Upper lobe of left lung (tissue), 6 donors: Measurements from ENCODE around the gene SDHAF1. TPM values are rescaled to one million over a fixed set of nuclear protein-coding genes. Genes with fewer than 3 reads are reported as not detected.
"Not testable (repeated sequence)": the region's sequence is repeated elsewhere in the genome, so short reads cannot be mapped to it uniquely, and the experiment has no call there.

Source experiments
- ATAC-seq, 2 donors: fragments of 200-7000 bp; cut with Tn5 transposase; one replicate each; pipeline ENCODE4 v1.9.1; 2022; ENCODE audit warnings: mild to moderate bottlenecking in 2 of 2, moderate library complexity in 2 of 2; ENCODE audit not compliant: low FRiP score in 2 of 2
- DNase-seq, 2 donors: peaks; one replicate each; pipeline ENCODE4 v3.0.0-alpha.2; 2019 to 2020
- H3K27ac ChIP-seq, 4 donors: fragments of 200-600 bp; sonication (generic); one replicate each; pipeline ENCODE4 v1.5.1; 2016 to 2019
- H3K27me3 ChIP-seq, 4 donors: fragments of 200-600 bp; sonication (generic); one replicate each; pipeline ENCODE4 v1.5.1; 2017 to 2019
- H3K36me3 ChIP-seq, 4 donors: fragments of 200-600 bp; sonication (generic); one replicate each; pipeline ENCODE4 v1.5.1; 2016 to 2019
- H3K4me1 ChIP-seq, 4 donors: fragments of 200-600 bp; sonication (generic); one replicate each; pipeline ENCODE4 v1.5.1; 2018 to 2019
- H3K4me3 ChIP-seq, 4 donors: fragments of 200-600 bp; sonication (generic); one replicate each; pipeline ENCODE4 v1.5.1; 2017 to 2019; ENCODE audit warnings: mild to moderate bottlenecking in 2 of 4, moderate library complexity in 1 of 4
- H3K9me3 ChIP-seq, 4 donors: fragments of 200-600 bp; sonication (generic); one replicate each; pipeline ENCODE4 v1.5.1; 2018 to 2019
- EP300 ChIP-seq, 4 donors: sonication (generic); formaldehyde crosslinking; IDR thresholded peaks; one replicate each; pipeline ENCODE4 v1.5.1; 2017; ENCODE audit warnings: antibody characterized with exemption in 4 of 4, control low read depth in 2 of 4
- POLR2A ChIP-seq, 4 donors: fragments of 450-650 bp; IDR thresholded peaks; one replicate each; pipeline ENCODE4 v1.5.1; 2016 to 2017; ENCODE audit warnings: antibody characterized with exemption in 4 of 4, mild to moderate bottlenecking in 2 of 4
- POLR2AphosphoS5 ChIP-seq, 2 donors: sonication (generic); formaldehyde crosslinking; IDR thresholded peaks; one replicate each; pipeline ENCODE4 v1.5.1; 2017; ENCODE audit warnings: antibody characterized with exemption in 2 of 2
- WGBS, 2 donors: methylation state at CpG; one replicate each; pipeline ENCODE4 v1.1.5; 2017 to 2018; 5-methylcytosine and 5-hydroxymethylcytosine counted together
- total RNA-seq, 6 donors: library from RNA; depleted of rRNA in 4 of 6; stranded (reverse); fragments of >200 nt in 4 of 6; gene quantifications; one replicate each; pipeline versions ENCODE4 v1.1.0 to v1.2.1, GENCODE V29; 2016 to 2021
- TF ChIP-seq, protein P1 (sequence below), 6 experiments: fragments of 450-650 bp in 4 of 6; fragments of 200-600 bp in 2 of 6; sonication (generic) in 2 of 6; IDR thresholded peaks; one replicate each; pipeline ENCODE4 v1.5.1; 2016 to 2019; ENCODE audit warnings: antibody characterized with exemption in 6 of 6
- donor health status: DM: no; HTN: no; CAD: no; lungs with moderate emphysema.
- donor health status: DM: no; HTN: yes; CAD: no; lungs with severe emphysema.

Gene SDHAF1, protein sequence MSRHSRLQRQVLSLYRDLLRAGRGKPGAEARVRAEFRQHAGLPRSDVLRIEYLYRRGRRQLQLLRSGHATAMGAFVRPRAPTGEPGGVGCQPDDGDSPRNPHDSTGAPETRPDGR
- total RNA-seq, result 10 to 100 TPM; 13.6 to 41.2 (median 28.9) TPM

GRCh38 chr19:35995048-35995993, at the start of gene SDHAF1:
TSS of gene SDHAF1 (plus strand) at chr19:35995188. CDS start at chr19:35995275, 87 bp downstream.
- Histone ChIP-seq H3K27me3 (no peaks in the 10 kb centered on the region), H3K9me3 (no peaks in the 10 kb centered on the region), H3K36me3 (peaks cover 0 to 16% (median 4%) of the 10 kb centered on the region in 4 donors), H3K27ac (peak within 1 kb of the TSS; percentile 77 to 87 (median 82)), H3K4me3 (peak within 1 kb of the TSS; percentile 67 to 99 (median 86)), H3K4me1 (peaks cover 25 to 46% (median 30%) of the 10 kb centered on the region in 4 donors)
- peak; percentile 97 to 98 for DNase-seq
- 0% methylated on average over 1 to 58 of the region's 97 CpGs for WGBS, 2 donors
- ATAC-seq, result peak; percentile 94 to 98
- TF ChIP-seq, protein P1, sequence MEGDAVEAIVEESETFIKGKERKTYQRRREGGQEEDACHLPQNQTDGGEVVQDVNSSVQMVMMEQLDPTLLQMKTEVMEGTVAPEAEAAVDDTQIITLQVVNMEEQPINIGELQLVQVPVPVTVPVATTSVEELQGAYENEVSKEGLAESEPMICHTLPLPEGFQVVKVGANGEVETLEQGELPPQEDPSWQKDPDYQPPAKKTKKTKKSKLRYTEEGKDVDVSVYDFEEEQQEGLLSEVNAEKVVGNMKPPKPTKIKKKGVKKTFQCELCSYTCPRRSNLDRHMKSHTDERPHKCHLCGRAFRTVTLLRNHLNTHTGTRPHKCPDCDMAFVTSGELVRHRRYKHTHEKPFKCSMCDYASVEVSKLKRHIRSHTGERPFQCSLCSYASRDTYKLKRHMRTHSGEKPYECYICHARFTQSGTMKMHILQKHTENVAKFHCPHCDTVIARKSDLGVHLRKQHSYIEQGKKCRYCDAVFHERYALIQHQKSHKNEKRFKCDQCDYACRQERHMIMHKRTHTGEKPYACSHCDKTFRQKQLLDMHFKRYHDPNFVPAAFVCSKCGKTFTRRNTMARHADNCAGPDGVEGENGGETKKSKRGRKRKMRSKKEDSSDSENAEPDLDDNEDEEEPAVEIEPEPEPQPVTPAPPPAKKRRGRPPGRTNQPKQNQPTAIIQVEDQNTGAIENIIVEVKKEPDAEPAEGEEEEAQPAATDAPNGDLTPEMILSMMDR (IDR thresholded peaks at IDR 0.05), result peak in 3 of 6 experiments; percentile 8 to 17 (median 14)
- TF ChIP-seq POLR2AphosphoS5 (IDR thresholded peaks at IDR 0.05) (peak; percentile 92 to 96), POLR2A (IDR thresholded peaks at IDR 0.05) (peak in 2 of 4 donors; percentile 62 to 82), EP300 (IDR thresholded peaks at IDR 0.05) (no peak)

DNA sequence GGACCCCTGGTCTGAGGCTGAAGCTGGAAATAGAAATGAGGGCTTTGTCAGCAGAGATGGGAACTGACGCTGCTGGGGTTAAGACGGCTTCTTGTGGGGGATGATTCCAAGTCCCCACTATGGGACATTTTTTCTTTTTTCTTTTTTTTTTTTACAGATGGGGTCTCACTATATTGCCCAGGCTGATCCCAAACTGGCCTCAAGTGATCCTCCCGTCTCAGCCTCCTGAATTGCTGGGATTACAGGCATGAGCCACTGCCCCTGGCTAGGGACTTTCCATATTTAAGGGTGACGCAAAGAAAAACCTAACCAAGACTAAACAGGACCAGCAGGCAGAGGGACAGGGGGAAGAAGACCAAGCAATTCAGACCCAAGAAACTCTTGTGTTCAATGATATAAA, 48.8 kb upstream of the SDHAF1 start:
- no peak for ATAC-seq

DNA sequence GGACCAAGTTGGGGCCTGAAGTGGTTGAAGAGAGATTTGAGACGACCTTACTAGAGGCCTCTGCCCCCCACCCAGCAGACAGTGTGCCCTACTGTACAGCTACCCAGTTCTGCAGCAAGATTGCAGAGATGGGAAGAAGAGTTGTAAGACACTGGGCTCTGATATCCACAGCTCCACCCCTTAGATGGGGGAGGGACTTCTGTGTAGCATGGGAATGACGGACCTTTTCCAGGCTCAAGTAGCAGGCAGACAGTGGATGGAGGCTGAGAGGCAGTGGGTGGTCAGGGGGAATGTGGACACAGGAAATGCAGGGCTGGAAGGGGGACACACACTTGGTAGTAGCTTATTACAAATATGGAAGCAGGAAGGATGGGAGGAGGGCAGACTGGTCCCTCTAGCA, 45.9 kb upstream of the SDHAF1 start:
- H3K9me3 ChIP-seq, result no peaks in the 10 kb centered on the region
- peaks cover 0 to 13% (median 5%) of the 10 kb centered on the region in 4 donors for H3K36me3 ChIP-seq
- ATAC-seq (no peak), DNase-seq (no peak)
- H3K4me3 ChIP-seq, result no peak overlapping the region
- H3K27ac ChIP-seq, result no peak overlapping the region
- peaks cover 0 to 15% (median 0%) of the 10 kb centered on the region in 4 donors for H3K4me1 ChIP-seq
- no peaks in the 10 kb centered on the region for H3K27me3 ChIP-seq
- TF ChIP-seq POLR2AphosphoS5 (IDR thresholded peaks at IDR 0.05), result no peak
- TF ChIP-seq POLR2A (IDR thresholded peaks at IDR 0.05), result no peak
- TF ChIP-seq, protein P1 (IDR thresholded peaks at IDR 0.05), result no peak
- TF ChIP-seq EP300 (IDR thresholded peaks at IDR 0.05), result no peak
- 22 to 32% methylated on average over 2 of the region's 2 CpGs for WGBS, 2 donors

More for the DNA sequence above, 48.8 kb upstream of the SDHAF1 start:
- Histone ChIP-seq H3K27me3 (no peaks in the 10 kb centered on the region), H3K36me3 (peaks cover 0 to 25% (median 8%) of the 10 kb centered on the region in 4 donors), H3K4me1 (peaks cover 0 to 5% (median 0%) of the 10 kb centered on the region in 4 donors), H3K4me3 (no peak overlapping the region), H3K27ac (no peak overlapping the region), H3K9me3 (no peaks in the 10 kb centered on the region)
- 75 to 96% methylated on average over 4 of the region's 4 CpGs for WGBS, 2 donors
- TF ChIP-seq, protein P1 (IDR thresholded peaks at IDR 0.05), result no peak
- TF ChIP-seq POLR2A (IDR thresholded peaks at IDR 0.05) (no peak), POLR2AphosphoS5 (IDR thresholded peaks at IDR 0.05) (no peak), EP300 (IDR thresholded peaks at IDR 0.05) (no peak)
- no peak for DNase-seq

DNA sequence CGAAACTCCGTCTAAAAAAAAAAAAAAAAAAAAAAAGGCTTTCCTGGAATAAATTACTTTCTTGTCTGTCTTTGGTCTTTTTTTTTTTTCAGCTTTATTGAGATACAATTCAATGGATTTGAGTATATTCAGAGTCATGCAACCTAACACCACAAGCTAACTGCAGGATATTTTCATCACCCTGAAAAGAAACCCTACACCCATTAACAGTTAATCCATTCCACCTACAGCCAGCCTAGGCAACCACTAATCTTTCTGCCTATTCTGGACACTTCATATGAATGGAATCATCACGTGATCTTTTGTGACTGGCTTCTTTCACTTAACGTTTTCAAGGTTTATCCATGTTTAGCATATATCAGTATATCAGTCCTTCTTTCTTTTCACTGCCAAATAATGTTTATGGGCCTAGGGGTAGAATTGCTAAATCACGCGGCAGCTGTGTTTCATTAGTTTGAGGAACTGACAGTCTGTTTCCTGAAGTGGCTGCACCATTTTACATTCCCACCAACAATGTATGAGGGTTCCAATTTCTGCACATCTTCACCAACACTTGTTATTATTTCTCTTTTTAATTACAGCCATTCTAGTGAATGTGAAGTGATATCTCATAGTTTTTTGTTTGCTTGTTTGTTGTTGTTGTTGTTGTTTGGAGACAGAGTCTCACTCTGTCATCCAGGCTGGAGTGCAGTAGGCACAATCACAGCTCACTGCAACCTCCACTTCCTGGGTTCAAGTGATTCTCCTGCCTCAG, 38.9 kb upstream of the SDHAF1 start:
- WGBS, 2 donors, result 58 to 70% methylated on average over 6 of the region's 6 CpGs
- H3K4me3 ChIP-seq, result no peak overlapping the region
- ATAC-seq, result no peak
- peaks cover 4 to 23% (median 9%) of the 10 kb centered on the region in 4 donors for H3K4me1 ChIP-seq
- TF ChIP-seq EP300 (IDR thresholded peaks at IDR 0.05), result no peak
- TF ChIP-seq, protein P1 (IDR thresholded peaks at IDR 0.05), result no peak
- TF ChIP-seq POLR2A (IDR thresholded peaks at IDR 0.05), result no peak
- TF ChIP-seq POLR2AphosphoS5 (IDR thresholded peaks at IDR 0.05), result no peak
- H3K36me3 ChIP-seq, result no peaks in the 10 kb centered on the region
- no peaks in the 10 kb centered on the region for H3K9me3 ChIP-seq
- no peak overlapping the region for H3K27ac ChIP-seq
- DNase-seq, result no peak
- peaks cover 0 to 14% (median 5%) of the 10 kb centered on the region in 4 donors for H3K27me3 ChIP-seq

DNA sequence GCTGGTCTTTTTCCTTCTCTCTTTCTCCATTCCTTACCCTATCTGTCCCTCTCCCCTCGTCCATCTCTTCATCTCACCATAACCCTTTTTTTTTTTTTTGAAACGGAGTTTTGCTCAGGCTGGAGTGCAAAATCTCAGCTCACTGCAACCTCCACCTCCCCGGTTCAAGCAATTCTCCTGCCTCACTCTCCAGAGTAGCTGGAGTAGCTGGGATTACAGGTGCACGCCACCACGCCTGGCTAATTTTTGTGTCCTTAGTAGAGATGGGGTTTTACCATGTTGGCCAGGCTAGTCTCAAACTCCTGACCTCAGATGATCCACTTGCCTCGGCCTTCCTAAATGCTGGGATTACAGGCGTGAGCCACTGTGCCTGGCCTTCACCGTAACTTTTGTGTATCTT, 37.6 kb upstream of the SDHAF1 start:
- ATAC-seq, H3K9me3 ChIP-seq, DNase-seq, H3K4me3 ChIP-seq, H3K36me3 ChIP-seq, H3K27ac ChIP-seq: not testable (repeated sequence)
- H3K27me3 ChIP-seq, result peaks cover 0 to 14% (median 5%) of the 10 kb centered on the region in 4 donors
- peaks cover 4 to 23% (median 9%) of the 10 kb centered on the region in 4 donors for H3K4me1 ChIP-seq
- WGBS, 2 donors, result 80 to 82% methylated on average over 8 of the region's 8 CpGs
